DND-41 (cell line): Measurements from ENCODE around the gene HES6.
A peak's percentile ranks its signal among the peaks of the same experiment; 100 is the strongest.

Source experiments
- ATAC-seq: fragments of 200-7000 bp; cut with Tn5 transposase; 3 replicates; pipeline ENCODE4 v1.9.1; 2021; ENCODE audit warnings: low read depth; ENCODE audit not compliant: insufficient read depth
- DNase-seq: peaks from one replicate; pipeline ENCODE4 v3.0.0-alpha.2; 2020
- H2AFZ ChIP-seq: 2 replicates; pipeline ENCODE4 v1.6.0; 2012; ENCODE audit warnings: low read depth, low read length
- H3K27ac ChIP-seq: 2 replicates; pipeline ENCODE4 v1.5.1; 2012; ENCODE audit warnings: low read length, inconsistent platforms
- H3K27me3 ChIP-seq: fragments of 200-600 bp; sonication (generic); 2 replicates; pipeline ENCODE4 v1.6.0; 2012; ENCODE audit warnings: low read length, mild to moderate bottlenecking, inconsistent platforms; ENCODE audit not compliant: insufficient read depth, poor library complexity
- H3K36me3 ChIP-seq: 2 replicates; pipeline ENCODE4 v1.5.1; 2012; ENCODE audit warnings: low read length, inconsistent platforms; ENCODE audit not compliant: insufficient read depth
- H3K4me1 ChIP-seq: 2 replicates; pipeline ENCODE4 v1.5.1; 2012; ENCODE audit warnings: mild to moderate bottlenecking, low read length; ENCODE audit not compliant: insufficient read depth
- H3K4me2 ChIP-seq: 2 replicates; pipeline ENCODE4 v1.6.0; 2012; ENCODE audit warnings: mild to moderate bottlenecking, moderate library complexity, low read length, inconsistent platforms; ENCODE audit not compliant: insufficient read depth
- H3K4me3 ChIP-seq, 2 experiments: fragments of 200-600 bp in 1 of 2; shearing (Covaris generic) in 1 of 2; 2 replicates each; pipeline ENCODE4 v1.5.1; 2012 to 2016; ENCODE audit warnings: inconsistent platforms in 2 of 2, low read length in 2 of 2, mild to moderate bottlenecking in 2 of 2, low read depth in 1 of 2, moderate library complexity in 1 of 2
- H3K79me2 ChIP-seq: 2 replicates; pipeline ENCODE4 v1.6.0; 2012; ENCODE audit warnings: low read length, inconsistent platforms; ENCODE audit not compliant: insufficient read depth
- H3K9ac ChIP-seq: 2 replicates; pipeline ENCODE4 v1.6.0; 2012; ENCODE audit warnings: low read depth, mild to moderate bottlenecking, inconsistent platforms, low read length, moderate library complexity
- H3K9me3 ChIP-seq: 2 replicates; pipeline ENCODE4 v1.5.1; 2012; ENCODE audit warnings: low read length, moderate library complexity, mild to moderate bottlenecking, inconsistent platforms; ENCODE audit not compliant: insufficient read depth, severe bottlenecking
- H4K20me1 ChIP-seq: 2 replicates; pipeline ENCODE4 v1.6.0; 2012; ENCODE audit warnings: low read length; ENCODE audit not compliant: insufficient read depth
- CTCF ChIP-seq: IDR thresholded peaks from 2 replicates; pipeline ENCODE4 v1.5.1; 2012; ENCODE audit warnings: borderline replicate concordance, low read length, moderate library complexity, mild to moderate bottlenecking; ENCODE audit not compliant: poor library complexity, severe bottlenecking; ENCODE audit errors: extremely low read depth
- EZH2 ChIP-seq: IDR thresholded peaks from 3 replicates; pipeline ENCODE4 v1.6.1; 2012; ENCODE audit warnings: borderline replicate concordance, low read depth, mild to moderate bottlenecking, moderate library complexity, low read length, inconsistent platforms; ENCODE audit not compliant: severe bottlenecking

The HES6 gene

DNA sequence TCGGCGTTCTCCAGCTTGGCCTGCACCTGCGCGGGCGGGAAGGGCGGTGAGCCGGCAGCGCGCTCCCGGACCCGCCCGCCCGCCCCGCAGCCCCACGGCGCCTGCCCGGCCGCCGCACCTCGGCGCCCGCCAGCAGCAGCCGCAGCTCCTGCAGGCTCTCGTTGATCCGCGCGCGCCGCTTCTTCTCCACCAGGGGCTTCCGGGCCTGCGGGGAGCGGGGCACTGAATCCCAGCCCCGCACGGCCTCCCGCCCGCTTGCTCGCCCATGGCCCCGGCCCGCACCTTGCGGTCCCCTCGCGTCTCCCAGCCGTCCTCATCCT is 335 bp downstream of the HES6 start:
- TF ChIP-seq EZH2 (no peak), CTCF (no peak)
- peak overlapping the region; percentile 54 for H2AFZ ChIP-seq
- peaks cover 5% of the 10 kb centered on the region for H3K4me1 ChIP-seq

DNA sequence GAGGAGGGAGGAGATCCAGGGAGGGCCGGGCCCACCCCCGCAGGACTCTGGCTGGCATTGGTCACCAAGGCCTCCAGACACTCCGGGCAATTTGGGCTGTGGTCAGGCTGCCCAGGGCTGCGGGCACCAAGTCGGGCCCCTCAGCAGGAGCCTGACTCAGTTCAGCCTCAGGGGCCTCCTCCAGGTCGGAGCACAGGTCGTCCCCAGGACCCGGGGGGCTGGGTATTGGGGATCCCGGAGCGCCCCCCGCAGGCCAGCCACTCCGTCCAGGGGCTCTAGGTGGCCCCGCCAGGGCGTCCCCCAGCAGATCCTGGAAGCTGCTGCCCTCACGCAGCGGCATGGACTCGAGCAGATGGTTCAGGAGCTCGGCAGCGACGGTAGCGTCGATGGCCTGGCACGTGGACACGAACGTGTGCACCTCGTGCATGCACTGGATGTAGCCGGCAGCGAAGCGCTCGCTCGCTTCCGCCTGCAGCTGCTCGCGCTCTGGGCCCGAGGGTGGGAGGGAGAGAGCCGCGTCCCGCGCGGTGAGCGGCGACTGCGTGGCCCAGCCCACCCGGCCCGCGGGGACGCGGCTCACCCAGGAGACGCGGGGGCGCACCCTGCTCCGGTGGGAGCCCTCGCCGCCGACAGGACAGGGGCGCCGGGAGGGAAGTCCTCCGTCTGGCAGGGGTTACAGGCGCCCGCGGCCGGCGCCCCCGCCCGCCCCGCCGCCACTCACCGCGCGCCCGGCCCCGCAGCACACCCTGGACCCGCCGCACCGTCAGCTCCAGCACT is 884 bp downstream of the HES6 start:
- Histone ChIP-seq H3K9ac (no peak overlapping the region), H2AFZ (no peak overlapping the region), H3K4me1 (peaks cover 9% of the 10 kb centered on the region), H3K79me2 (no peaks in the 10 kb centered on the region), H3K4me3 (no peak overlapping the region), H3K27me3 (peaks cover 9% of the 10 kb centered on the region), H3K9me3 (no peaks in the 10 kb centered on the region), H3K4me2 (no peak overlapping the region), H4K20me1 (no peaks in the 10 kb centered on the region), H3K36me3 (no peaks in the 10 kb centered on the region), H3K27ac (no peak overlapping the region)
- ATAC-seq, result no peak
- TF ChIP-seq EZH2, result no peak
- TF ChIP-seq CTCF, result no peak
- DNase-seq, result no peak

More for the DNA sequence above, 335 bp downstream of the HES6 start:
- Histone ChIP-seq H3K79me2 (no peaks in the 10 kb centered on the region), H3K4me2 (peak overlapping the region; percentile 62), H4K20me1 (no peaks in the 10 kb centered on the region), H3K27ac (no peak overlapping the region), H3K9me3 (no peaks in the 10 kb centered on the region), H3K4me3 (peak overlapping the region in 1 of 2 experiments; percentile 50; a peak in 2 of 4 replicates), H3K9ac (peak overlapping the region; percentile 35; the same call in 1 of the 2 replicates), H3K36me3 (no peaks in the 10 kb centered on the region), H3K27me3 (peaks cover 9% of the 10 kb centered on the region)
- DNase-seq (no peak), ATAC-seq (no peak)

DNA sequence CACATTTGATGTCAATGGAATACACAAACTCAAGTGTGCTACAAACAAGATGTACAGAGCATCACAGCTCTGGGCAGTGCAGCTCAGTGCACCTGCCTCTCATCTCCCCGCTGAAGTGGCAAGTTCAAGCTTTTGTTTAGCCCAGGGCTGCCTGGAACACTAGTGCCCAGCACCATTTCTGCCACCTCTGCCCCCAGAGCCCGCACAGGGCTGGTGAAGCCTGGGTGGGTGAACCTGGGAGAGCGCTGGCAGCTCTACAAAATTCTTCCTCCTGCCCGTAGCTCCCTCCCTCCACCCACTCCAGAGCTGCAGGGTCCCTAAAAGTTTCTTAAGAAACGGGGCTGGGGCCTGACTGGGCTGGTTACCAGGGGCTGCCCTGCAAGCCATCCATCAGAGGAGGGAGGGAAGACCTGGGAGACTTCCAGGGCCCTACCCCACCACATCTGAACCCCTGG is 1.5 kb downstream of the HES6 start:
- Histone ChIP-seq H3K9ac (no peak overlapping the region), H3K27me3 (peaks cover 9% of the 10 kb centered on the region), H3K9me3 (no peaks in the 10 kb centered on the region), H3K4me3 (no peak overlapping the region), H4K20me1 (no peaks in the 10 kb centered on the region), H3K36me3 (no peaks in the 10 kb centered on the region), H3K4me2 (no peak overlapping the region), H3K4me1 (peaks cover 9% of the 10 kb centered on the region), H2AFZ (no peak overlapping the region), H3K27ac (no peak overlapping the region), H3K79me2 (no peaks in the 10 kb centered on the region)
- no peak for DNase-seq
- TF ChIP-seq CTCF (no peak), EZH2 (no peak)
- ATAC-seq, result no peak
